Astrocyte (in vitro differentiated cells and primary cell): ENCODE measurements around the gene ADARB2.

Experiments used
- EZH2 ChIP-seq: IDR thresholded peaks from 2 replicates; pipeline ENCODE4 v1.6.1; 2012; ENCODE audit warnings: mild to moderate bottlenecking, low read length, inconsistent platforms; ENCODE audit not compliant: insufficient read depth
- TF ChIP-seq, protein P1 (sequence below): IDR thresholded peaks from 2 replicates; pipeline ENCODE4 v1.5.1; 2011; ENCODE audit warnings: low read depth, mild to moderate bottlenecking, inconsistent platforms, low read length, moderate library complexity; ENCODE audit not compliant: insufficient read depth

DNA sequence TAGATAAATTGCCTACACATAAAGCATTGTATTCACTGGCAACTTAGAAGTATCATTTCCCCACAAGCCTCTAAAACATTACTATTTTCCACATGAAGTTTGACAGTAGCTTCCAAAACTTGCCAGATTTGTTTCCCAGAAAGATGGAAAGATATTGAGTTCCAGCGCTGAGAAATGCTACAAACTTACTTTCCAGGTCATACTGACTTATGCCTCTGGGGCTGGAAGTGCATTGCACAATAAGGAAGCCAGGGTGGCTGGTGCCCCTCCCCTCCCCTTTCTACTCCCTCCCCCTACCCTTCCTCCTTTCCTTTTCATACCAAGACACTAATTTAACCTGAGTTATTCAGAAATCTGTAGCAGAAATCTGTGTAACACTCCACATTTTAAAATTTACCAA, 468.5 kb downstream of the ADARB2 start:
- TF ChIP-seq, protein P1, sequence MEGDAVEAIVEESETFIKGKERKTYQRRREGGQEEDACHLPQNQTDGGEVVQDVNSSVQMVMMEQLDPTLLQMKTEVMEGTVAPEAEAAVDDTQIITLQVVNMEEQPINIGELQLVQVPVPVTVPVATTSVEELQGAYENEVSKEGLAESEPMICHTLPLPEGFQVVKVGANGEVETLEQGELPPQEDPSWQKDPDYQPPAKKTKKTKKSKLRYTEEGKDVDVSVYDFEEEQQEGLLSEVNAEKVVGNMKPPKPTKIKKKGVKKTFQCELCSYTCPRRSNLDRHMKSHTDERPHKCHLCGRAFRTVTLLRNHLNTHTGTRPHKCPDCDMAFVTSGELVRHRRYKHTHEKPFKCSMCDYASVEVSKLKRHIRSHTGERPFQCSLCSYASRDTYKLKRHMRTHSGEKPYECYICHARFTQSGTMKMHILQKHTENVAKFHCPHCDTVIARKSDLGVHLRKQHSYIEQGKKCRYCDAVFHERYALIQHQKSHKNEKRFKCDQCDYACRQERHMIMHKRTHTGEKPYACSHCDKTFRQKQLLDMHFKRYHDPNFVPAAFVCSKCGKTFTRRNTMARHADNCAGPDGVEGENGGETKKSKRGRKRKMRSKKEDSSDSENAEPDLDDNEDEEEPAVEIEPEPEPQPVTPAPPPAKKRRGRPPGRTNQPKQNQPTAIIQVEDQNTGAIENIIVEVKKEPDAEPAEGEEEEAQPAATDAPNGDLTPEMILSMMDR, result no peak
- TF ChIP-seq EZH2, result no peak
